Stimulated activated CD4-positive, alpha-beta T cell treated with anti-CD3 and anti-CD28 coated beads, Interleukin-1b, Interleukin-23, amount 100 ng/mL, for 24 hours (primary cell): Measurements from ENCODE around the gene PTPRE.

Experiments
- DNase-seq, 4 experiments: peaks; one replicate each; pipeline ENCODE4 v3.0.0-alpha.2; 2020; ENCODE audit warnings: low read depth in 4 of 4, low spot score in 1 of 4

PTPRE gene

GRCh38 chr10:128042131-128042610, 135.3 kb downstream of the PTPRE start:
- DNase-seq, result no peak

- no peak for DNase-seq
Measured at GRCh38 chr10:128043259-128044045, 136.5 kb downstream of the PTPRE start.

- DNase-seq, result no peak
Measured at GRCh38 chr10:128044186-128044585, 137.3 kb downstream of the PTPRE start.

- DNase-seq, result no peak
Measured at GRCh38 chr10:128044961-128045832, 138.3 kb downstream of the PTPRE start.

- no peak for DNase-seq
Measured at GRCh38 chr10:128045833-128046120, 138.9 kb downstream of the PTPRE start.

- DNase-seq, result no peak
Measured at GRCh38 chr10:128046156-128046952, 139.5 kb downstream of the PTPRE start.

GRCh38 chr10:128046953-128047290, 140.0 kb downstream of the PTPRE start:
- DNase-seq, result no peak

GRCh38 chr10:128047351-128047750, 140.4 kb downstream of the PTPRE start:
- peak; percentile 50 to 81 (median 62) for DNase-seq

- no peak for DNase-seq
Measured at GRCh38 chr10:128047991-128048818, 141.3 kb downstream of the PTPRE start.

- DNase-seq, result no peak
Measured at GRCh38 chr10:128048819-128049210, 141.9 kb downstream of the PTPRE start.

- DNase-seq, result no peak
Measured at GRCh38 chr10:128049226-128050120, 142.6 kb downstream of the PTPRE start.

- DNase-seq, result no peak
Measured at GRCh38 chr10:128050121-128050516, 143.2 kb downstream of the PTPRE start.

- DNase-seq, result no peak
Measured at GRCh38 chr10:128050936-128051335, 144.0 kb downstream of the PTPRE start.

- no peak for DNase-seq
Measured at GRCh38 chr10:128051548-128051947, 144.6 kb downstream of the PTPRE start.

- no peak for DNase-seq
Measured at GRCh38 chr10:128052696-128053095, 145.8 kb downstream of the PTPRE start.

GRCh38 chr10:128053356-128053755, 146.5 kb downstream of the PTPRE start:
- no peak for DNase-seq

GRCh38 chr10:128054163-128054970, 147.5 kb downstream of the PTPRE start:
- DNase-seq, result no peak

GRCh38 chr10:128055061-128055868, 148.4 kb downstream of the PTPRE start:
- no peak for DNase-seq
